Measurements from ENCODE around the gene C11orf54.
"Not testable (repeated sequence)": the region's sequence is repeated elsewhere in the genome, so short reads cannot be mapped to it uniquely, and the experiment has no call there.

The C11orf54 gene

GRCh38 chr11:93734427-93735222, 6.8 kb upstream of the C11orf54 start:
- no peak for DNase-seq (ENCODE audit: low read depth in 3 of 3)

GRCh38 chr11:93735627-93736026, 5.8 kb upstream of the C11orf54 start:
- DNase-seq (ENCODE audit: low read depth in 3 of 3) = no peak

- no peak for DNase-seq (ENCODE audit: low read depth in 3 of 3)
Observed at GRCh38 chr11:93736129-93736528, 5.3 kb upstream of the C11orf54 start.

GRCh38 chr11:93737904-93738612, 3.4 kb upstream of the C11orf54 start:
- DNase-seq (ENCODE audit: low read depth in 3 of 3) = no peak

- DNase-seq (ENCODE audit: low read depth in 3 of 3) = no peak
Observed at GRCh38 chr11:93738647-93739081, 2.8 kb upstream of the C11orf54 start.

- DNase-seq (ENCODE audit: low read depth in 3 of 3) = peak; percentile 18 to 60 (median 23)
Observed at GRCh38 chr11:93740031-93740729, 1.3 kb upstream of the C11orf54 start.

- DNase-seq (ENCODE audit: low read depth in 3 of 3) = peak; percentile 35 to 62 (median 48)
Observed at GRCh38 chr11:93740730-93741093, 760 bp upstream of the C11orf54 start.

GRCh38 chr11:93741882-93742226, 382 bp downstream of the C11orf54 start:
- no peak for DNase-seq (ENCODE audit: low read depth in 3 of 3)

- DNase-seq (ENCODE audit: low read depth in 3 of 3) = no peak
Observed at GRCh38 chr11:93743291-93743690, 1.8 kb downstream of the C11orf54 start.

- no peak for DNase-seq (ENCODE audit: low read depth in 3 of 3)
Observed at GRCh38 chr11:93744669-93745004, 3.2 kb downstream of the C11orf54 start.

GRCh38 chr11:93745005-93745755, 3.7 kb downstream of the C11orf54 start:
- not testable (repeated sequence) for DNase-seq (ENCODE audit: low read depth in 3 of 3)

- no peak for DNase-seq (ENCODE audit: low read depth in 3 of 3)
Observed at GRCh38 chr11:93746101-93746500, 4.6 kb downstream of the C11orf54 start.

GRCh38 chr11:93747122-93747521, 5.7 kb downstream of the C11orf54 start:
- no peak for DNase-seq (ENCODE audit: low read depth in 3 of 3)

GRCh38 chr11:93751001-93751400, 9.5 kb downstream of the C11orf54 start:
- DNase-seq (ENCODE audit: low read depth in 3 of 3) = no peak

GRCh38 chr11:93753241-93753640, 11.8 kb downstream of the C11orf54 start:
- DNase-seq (ENCODE audit: low read depth in 3 of 3) = no peak

GRCh38 chr11:93756748-93757147, 15.3 kb downstream of the C11orf54 start:
- no peak for DNase-seq (ENCODE audit: low read depth in 3 of 3)

- DNase-seq (ENCODE audit: low read depth in 3 of 3) = no peak
Observed at GRCh38 chr11:93757301-93757700, 15.8 kb downstream of the C11orf54 start.

GRCh38 chr11:93757924-93758865, 16.7 kb downstream of the C11orf54 start:
- no peak for DNase-seq (ENCODE audit: low read depth in 3 of 3)

- not testable (repeated sequence) for DNase-seq (ENCODE audit: low read depth in 3 of 3)
Observed at GRCh38 chr11:93759123-93759522, 17.7 kb downstream of the C11orf54 start.

GRCh38 chr11:93761910-93762309, 20.4 kb downstream of the C11orf54 start:
- no peak for DNase-seq (ENCODE audit: low read depth in 3 of 3)

GRCh38 chr11:93765551-93765950, 24.1 kb downstream of the C11orf54 start:
- no peak for DNase-seq (ENCODE audit: low read depth in 3 of 3)

All from stimulated activated CD4-positive, alpha-beta T cell treated with anti-CD3 and anti-CD28 coated beads, TNF-alpha, amount 100 ng/mL, for 24 hours (primary cell).